GM12801 (cell line): ENCODE measurements around the gene FKBP14.

Experiments used
- CTCF ChIP-seq: IDR thresholded peaks from one replicate; pipeline ENCODE4 v1.5.1; 2011; ENCODE audit warnings: control low read depth; ENCODE audit not compliant: insufficient read length; ENCODE audit errors: extremely low read depth

Gene FKBP14

GRCh38 chr7:30026229-30027064 lies at the start of gene FKBP14:
Gene FKBP14 (minus strand): TSS chr7:30026702. CDS start chr7:30026508, 194 bp downstream.
- no peak for TF ChIP-seq CTCF

- no peak for TF ChIP-seq CTCF
Measured at GRCh38 chr7:30074422-30075030, 48.0 kb upstream of the FKBP14 start.

- no peak for TF ChIP-seq CTCF
Measured at GRCh38 chr7:30072735-30073134, 46.2 kb upstream of the FKBP14 start.

- no peak for TF ChIP-seq CTCF
Measured at GRCh38 chr7:30070052-30070451, 43.5 kb upstream of the FKBP14 start.

GRCh38 chr7:30069096-30069867 lies 42.8 kb upstream of the FKBP14 start:
- no peak for TF ChIP-seq CTCF

- no peak for TF ChIP-seq CTCF
Measured at GRCh38 chr7:30068117-30068516, 41.6 kb upstream of the FKBP14 start.

GRCh38 chr7:30066687-30067086 lies 40.2 kb upstream of the FKBP14 start:
- no peak for TF ChIP-seq CTCF
